ENCODE measurements around the gene CDH4.

GRCh38 chr20:61814244-61814643 lies 562.2 kb downstream of the CDH4 start:
- TF ChIP-seq CTCF (IDR thresholded peaks at IDR 0.05 in 2 of 3, conservative IDR thresholded peaks at IDR 0.05 in 1 of 3; ENCODE audit: insufficient read depth in 2 of 3, low read depth in 1 of 3, low read length in 3 of 3) (no peak), KLF13 (tag; IDR thresholded peaks at IDR 0.05; ENCODE audit: borderline replicate concordance, low read depth) (no peak), CREM (IDR thresholded peaks at IDR 0.05; ENCODE audit: low read depth) (no peak), TCF7L2 (IDR thresholded peaks at IDR 0.05; ENCODE audit: low read depth, low read length) (no peak)
- TF ChIP-seq, protein P1, sequence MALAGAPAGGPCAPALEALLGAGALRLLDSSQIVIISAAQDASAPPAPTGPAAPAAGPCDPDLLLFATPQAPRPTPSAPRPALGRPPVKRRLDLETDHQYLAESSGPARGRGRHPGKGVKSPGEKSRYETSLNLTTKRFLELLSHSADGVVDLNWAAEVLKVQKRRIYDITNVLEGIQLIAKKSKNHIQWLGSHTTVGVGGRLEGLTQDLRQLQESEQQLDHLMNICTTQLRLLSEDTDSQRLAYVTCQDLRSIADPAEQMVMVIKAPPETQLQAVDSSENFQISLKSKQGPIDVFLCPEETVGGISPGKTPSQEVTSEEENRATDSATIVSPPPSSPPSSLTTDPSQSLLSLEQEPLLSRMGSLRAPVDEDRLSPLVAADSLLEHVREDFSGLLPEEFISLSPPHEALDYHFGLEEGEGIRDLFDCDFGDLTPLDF (CRISPR knock-in tag; IDR thresholded peaks at IDR 0.05): no peak
